Measurements from ENCODE around the gene UAP1L1. TPM values are rescaled to one million over a fixed set of nuclear protein-coding genes. Genes with fewer than 3 reads are reported as not detected.
A peak's percentile ranks its signal among the peaks of the same experiment; 100 is the strongest.

Gene UAP1L1
- total RNA-seq, 2 donors from 2014 or later: 13.0 to 18.2 TPM

DNA sequence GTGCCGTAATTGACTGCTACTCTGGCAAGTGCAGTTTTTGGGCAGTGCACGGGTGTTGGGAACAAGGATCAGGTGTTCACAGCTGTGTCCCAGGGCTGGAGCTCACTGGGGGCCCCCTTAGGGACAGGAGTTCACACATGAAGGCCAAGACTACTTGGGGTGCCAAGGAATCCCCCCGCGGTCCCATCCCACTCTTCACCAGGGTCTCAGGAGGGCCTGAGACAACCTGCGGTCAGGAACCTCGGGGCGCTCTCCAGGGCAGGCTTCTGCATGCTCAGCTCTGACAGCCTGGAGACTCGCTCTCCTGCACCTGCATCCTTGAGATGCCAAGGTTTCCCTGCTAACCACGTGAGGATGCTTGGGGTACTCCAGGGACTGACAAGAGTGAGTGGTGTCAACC lies 7.2 kb downstream of the UAP1L1 start:
- intact Hi-C loops (cut with DNase I, micrococcal nuclease): no loop called here
- ATAC-seq: no peak
- DNase-seq: no peak

DNA sequence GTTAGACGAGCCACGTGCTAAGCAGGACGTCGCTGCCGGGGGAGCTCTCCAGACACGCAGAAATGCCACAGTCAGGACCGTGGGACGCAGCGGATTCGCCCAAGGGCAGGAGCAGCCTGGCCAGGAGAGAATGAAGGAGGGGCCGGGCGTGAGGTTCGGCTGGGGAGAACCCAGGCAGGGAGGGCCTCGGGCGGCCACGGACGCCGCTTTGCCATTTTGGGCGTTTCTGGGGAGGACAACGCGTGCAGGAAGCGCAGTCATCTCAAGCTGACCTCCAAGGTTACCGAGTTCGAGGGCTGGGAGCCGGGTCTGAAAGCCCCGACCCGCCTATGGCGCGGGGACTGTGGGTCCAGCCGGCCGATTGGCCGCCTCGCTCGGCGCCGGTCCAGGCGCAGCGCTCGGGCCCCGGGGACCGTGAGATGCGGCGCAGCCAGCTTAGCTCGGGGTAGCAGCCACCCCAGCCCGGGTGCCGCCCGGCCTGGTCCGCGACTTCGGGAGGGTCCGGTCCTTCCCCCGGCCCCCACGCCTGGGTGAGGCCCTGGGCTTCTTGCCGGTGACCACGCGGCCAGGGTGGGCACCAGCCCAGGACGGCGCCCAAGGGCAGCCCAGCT lies 8.7 kb downstream of the UAP1L1 start:
- DNase-seq (peak in 1 of 2 donors; percentile 64), ATAC-seq (peak; percentile 32)
- intact Hi-C loops (cut with DNase I, micrococcal nuclease): no loop called here

DNA sequence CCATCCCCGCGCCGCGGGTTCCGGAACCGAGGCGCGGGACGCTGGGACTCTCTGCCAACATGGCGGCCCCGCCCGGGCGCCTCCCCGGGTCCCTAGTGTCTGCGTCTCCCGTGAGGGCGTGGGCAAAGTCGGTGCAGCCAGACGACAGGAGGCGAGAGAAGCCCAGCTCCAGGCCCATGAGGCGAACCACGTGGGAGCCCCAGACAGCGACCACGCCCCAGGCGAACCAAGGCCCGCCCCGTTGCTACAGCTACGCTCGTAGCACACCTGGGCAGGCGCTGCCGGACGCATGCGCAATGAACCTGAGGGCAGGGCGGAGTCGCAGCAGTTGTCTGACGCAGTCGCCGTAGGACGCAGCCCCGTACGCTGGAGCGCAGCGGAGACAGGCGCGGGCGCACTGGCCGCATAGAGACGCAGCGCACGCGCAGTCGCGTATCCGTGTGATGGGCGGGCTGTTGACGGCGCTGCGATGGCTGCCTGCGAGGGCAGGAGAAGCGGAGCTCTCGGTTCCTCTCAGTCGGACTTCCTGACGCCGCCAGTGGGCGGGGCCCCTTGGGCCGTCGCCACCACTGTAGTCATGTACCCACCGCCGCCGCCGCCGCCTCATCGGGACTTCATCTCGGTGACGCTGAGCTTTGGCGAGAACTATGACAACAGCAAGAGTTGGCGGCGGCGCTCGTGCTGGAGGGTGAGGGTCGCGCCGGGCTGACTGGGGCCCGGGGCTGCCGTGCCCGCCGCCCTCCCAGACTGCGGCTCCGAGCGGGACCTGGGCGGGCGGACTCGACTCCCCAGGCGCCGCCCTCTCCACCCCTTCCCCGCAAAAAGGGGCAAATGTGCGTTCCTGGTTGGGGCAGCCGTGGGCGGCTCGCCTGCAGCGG lies 9.5 kb downstream of the UAP1L1 start, which contains the start of gene MAN1B1:
Gene MAN1B1, plus strand, starts transcription at position 455 of the 878 bp plus-strand sequence. Its CDS starts 15 bp downstream, at position 470.
- intact Hi-C loops (cut with DNase I, micrococcal nuclease): no loop called here
- DNase-seq (peak; percentile 100), ATAC-seq (peak; percentile 83)

DNA sequence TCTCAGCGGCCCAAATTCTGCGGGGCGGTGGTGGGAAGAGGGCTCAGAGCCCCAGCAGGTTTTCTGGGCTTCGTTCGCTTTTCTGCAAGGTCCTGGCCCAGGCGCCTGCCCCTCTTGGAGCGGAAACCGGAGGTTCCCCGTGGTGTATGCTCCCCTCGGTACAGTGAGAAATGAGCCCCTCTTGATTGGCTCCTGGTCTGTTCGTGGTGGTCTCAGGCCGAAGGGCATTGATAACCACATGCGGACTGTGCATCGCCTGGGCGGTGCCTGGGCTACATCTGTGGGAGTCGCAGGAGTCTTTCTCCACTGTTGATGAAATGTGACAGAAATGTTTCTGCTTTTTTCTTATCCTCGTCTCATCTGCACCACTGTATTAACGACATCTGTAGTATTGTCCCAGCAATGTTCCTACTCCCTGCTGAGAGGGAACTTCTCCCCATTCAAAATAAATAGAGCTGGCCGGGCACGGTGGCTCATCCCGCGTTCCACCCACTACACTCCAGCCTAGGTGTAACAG lies 10.2 kb downstream of the UAP1L1 start:
- ATAC-seq: no peak
- intact Hi-C loops (cut with DNase I, micrococcal nuclease): no loop called here
- no peak for DNase-seq

DNA sequence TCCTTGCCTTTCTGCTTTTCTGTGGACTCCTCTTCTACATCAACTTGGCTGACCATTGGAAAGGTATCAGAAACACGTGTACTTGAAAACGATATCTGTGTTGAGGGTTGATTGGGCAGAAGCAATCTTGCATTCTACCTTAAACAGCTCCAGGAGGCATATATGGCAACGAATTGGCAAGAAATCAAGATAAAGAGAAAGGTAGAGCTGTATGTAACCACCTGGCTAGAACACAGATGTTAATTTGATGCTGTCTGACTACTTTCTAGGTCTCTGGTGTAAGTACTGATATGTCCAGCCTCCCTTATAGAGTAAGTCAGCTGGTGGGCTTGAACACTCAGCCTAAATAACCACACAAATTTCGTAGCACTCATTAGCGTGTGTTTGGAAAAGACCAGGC lies 10.8 kb downstream of the UAP1L1 start:
- no peak for DNase-seq
- ATAC-seq: no peak
- intact Hi-C loops (cut with DNase I, micrococcal nuclease): no loop called here

DNA sequence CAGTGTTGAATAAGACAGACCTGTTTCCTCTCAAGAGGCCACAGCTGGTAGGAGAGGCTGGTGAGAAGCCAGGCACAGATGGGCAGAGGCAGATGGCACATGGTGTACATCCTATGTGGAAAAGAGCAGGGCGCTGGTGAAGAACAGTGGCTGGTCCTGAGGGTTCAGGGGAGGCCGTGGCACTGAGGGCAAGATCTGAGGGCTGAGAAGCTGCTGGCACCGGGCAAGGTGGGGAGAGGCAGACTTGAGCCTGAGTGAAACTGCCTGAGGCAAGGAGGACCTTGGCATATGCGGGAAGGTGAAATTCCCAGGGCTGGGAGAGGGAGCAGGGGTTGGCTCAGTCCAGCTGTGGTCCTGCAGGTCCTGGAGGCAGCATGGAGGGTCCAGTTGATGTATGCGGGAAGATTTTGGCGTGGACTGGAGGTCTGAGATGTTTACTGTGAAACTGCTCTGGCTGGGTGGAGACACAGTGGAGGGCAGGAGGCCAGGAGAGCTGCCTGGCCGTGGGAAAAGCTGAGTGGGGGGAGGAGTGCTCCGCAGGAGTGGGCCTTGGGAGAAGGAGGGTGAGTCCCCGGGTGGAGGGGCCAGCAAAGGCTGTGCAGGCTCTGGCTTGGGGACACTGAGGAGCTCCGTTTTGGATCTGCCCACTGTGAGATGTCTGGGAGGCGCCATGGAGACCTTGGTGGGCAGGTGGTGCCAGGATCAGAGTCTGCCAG lies 12.1 kb downstream of the UAP1L1 start:
- DNase-seq: no peak
- ATAC-seq: no peak
- intact Hi-C loops (cut with DNase I, micrococcal nuclease): no loop called here

DNA sequence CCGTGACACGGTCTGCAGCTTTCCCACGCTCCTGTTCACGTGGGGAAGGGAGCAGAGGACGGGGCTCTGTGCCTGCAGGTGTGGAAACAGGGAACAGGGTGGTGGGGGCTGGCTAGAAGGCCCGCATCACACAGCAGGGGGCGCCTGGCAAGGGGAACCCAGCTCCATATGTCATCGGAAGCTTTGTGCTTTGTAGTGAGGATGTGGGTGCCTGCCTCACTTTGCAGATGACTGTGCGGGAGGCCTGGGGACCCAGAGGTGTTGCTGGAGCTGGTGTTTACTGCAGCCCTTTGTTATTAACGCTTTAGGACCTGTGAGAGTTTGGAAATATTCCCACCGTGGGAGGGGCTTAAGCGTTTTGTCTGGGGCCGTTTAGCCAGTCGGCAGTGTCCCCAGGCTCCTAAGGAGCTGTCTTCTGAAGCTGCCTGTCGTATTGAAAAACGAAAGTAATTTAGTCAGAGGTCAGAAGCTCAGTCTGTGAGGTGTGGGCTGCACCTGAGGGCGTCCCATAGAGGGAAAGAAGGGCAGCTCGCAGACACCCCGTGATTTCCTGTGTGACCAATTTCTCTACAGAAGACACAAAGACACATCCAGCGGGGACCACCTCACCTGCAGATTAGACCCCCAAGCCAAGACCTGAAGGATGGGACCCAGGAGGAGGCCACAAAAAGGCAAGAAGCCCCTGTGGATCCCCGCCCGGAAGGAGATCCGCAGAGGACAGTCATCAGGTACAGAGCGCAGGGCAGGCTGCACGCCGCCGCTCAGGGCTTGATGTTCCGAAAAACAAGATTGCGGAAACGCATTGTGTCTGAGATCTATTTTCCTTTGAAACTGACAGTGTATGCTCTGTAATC lies 18.6 kb downstream of the UAP1L1 start:
- peak; percentile 49 for ATAC-seq
- peak in 1 of 2 donors; percentile 66 for DNase-seq
- intact Hi-C loops (cut with DNase I, micrococcal nuclease): no loop called here

DNA sequence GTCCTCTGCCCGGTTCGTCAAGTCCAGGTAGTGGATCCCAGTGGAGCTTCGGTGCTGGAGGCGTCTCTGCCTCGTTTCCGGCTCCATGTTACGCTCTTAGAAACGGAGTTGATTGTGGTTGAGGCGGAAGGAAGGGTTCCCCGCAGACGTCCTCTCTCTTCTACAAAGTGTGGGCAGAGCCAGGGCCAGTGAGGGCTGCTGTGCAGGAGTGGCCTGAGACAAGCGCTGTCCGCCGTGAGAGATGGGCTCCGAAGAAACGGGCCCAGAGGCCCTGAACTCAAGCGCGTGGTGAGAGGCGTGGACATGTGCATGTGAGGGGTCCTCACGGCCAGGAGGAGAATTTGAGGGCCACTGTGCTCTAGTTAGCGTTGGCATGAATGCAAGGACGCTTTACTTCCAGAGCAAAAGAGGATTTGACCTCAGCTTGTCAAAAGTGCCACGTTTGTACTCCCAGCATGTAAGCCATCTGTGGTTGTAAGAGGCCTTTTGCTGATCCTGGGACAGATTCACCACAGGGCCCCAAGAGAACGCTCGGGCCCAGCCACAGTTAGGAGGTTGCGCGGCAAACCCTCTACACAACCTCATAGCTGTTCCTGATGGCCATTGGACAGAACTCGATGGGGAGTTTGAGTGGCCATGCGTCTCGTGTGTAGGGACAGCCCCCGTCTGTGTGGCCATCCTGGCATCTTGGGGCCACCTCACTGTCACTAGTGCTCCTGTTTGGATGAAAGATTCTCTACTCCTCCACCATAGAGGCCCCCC lies 19.6 kb downstream of the UAP1L1 start:
- ATAC-seq: no peak
- DNase-seq: no peak

DNA sequence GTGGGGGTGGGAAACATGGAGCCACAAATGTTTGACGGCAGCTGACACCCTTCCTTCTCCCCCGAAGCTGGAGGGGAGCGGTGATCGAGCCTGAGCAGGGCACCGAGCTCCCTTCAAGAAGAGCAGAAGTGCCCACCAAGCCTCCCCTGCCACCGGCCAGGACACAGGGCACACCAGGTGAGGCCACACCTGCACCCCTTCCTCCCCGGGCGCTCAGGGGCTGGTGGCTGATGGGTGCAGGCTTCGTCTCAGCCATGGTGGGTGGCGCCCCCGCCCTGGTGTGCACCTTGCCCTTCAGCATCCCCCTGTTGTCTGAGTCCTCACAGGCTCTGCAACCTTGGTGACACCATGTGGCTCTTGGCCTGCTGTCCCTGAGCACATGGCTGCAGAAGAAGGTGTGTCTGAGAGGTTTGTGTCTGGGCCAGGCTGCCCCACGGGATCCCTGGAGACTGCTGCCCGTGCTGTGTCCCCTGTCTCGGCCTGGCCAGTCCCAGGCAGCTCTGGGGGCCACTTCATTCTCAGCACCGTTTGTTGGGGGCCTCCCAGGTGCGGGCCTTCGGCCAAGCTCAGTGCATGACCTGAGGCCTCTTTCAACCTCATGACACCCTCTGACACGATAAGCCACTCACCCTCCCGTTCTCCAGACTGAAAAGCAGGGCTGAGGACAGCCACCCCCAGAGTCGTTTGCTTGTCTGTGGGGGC lies 20.6 kb downstream of the UAP1L1 start:
- no peak for ATAC-seq
- DNase-seq: no peak
- intact Hi-C loops (cut with DNase I, micrococcal nuclease): no loop called here

More for the DNA sequence above, 19.6 kb downstream of the UAP1L1 start:
- intact Hi-C loops (cut with DNase I, micrococcal nuclease): no loop called here

DNA sequence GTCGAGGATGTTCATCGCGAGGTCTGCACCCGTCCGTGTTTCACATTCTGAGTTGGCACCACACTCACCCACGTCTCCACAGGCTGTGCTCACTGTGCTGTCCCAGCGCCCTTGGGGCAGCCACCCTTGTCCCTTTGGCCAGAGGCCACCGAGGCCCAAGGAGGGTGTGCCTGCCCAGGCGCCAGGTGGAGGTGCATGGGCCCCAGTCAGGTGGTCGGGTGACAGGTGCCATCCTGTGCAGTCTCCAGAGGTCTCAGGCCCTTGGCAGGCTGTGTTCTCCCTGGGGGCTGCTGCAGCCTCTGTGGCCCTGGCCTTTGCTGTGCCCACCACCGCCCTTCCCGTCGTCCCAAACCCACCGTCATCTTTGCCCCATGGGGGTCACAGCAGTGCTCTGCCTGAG lies 21.9 kb downstream of the UAP1L1 start:
- DNase-seq: no peak
- ATAC-seq: no peak
- intact Hi-C loops (cut with DNase I, micrococcal nuclease): no loop called here

DNA sequence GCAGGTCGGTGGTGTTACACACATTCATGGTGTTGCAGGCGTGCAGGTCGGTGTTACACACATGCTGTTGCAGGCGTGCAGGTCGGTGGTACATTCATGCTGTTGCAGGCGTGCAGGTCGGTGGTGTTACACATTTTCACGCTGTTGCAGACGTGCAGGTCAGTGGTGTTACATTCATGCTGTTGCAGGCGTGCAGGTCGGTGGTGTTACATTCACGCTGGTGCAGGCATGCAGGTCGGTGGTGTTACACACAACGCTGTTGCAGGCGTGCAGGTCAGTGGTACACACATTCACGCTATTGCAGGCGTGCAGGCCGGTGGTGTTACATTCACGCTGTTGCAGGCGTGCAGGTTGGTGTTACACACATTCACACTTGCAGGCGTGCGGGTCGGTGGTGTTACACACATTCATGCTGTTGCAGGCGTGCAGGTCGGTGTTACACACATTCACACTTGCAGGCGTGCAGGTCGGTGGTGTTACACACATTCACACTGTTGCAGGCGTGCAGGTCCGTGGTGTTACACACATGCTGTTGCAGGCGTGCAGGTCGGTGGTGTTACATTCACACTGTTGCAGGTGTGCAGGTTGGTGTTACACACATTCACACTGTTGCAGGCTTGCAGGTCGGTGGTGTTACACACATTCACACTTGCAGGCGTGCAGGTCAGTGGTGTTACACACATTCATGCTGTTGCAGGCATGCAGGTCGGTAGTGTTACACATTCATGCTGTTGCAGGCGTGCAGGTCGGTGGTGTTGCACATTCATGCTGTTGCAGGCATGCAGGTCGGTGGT lies 26.1 kb downstream of the UAP1L1 start:
- no peak for ATAC-seq
- DNase-seq: no peak
- intact Hi-C loops (cut with DNase I, micrococcal nuclease): no loop called here

DNA sequence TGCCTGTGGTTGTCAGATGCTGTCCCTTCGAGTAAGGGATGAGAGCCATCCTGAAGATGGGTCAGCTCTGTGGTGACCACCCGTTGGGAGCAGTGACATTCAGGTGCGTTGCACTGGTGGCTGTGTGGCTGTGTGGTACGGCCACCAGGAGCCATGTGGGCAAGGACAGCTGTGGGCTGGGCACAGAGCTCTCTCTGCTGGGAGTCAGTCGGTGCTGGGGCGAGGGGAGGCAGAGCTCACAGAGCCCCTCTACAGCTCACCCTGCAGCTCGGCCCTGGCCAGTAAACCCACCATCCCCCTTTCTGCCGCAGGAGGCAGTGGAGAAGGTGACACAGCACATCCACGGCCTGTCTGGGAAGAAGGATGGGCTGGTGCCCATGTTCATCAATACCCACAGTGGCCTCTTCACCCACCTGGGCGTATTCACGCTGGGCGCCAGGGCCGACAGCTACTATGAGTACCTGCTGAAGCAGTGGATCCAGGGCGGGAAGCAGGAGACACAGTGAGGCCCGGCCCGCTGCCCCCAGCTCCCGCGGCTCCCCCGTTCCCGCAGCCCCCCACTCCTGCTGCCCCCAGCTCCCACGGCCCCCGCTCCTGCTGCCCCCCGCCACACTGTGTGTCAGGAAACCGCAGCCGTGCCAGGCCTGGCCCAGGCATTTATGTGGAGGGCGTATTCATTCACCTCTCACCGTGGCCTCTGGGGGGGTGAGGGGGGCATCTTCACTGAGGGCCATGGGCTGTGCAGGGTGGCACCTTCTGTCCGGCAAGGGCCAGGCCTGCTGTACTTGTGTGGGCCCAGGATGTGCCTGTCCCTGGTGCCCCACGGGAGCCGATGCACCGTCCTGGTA lies 28.7 kb downstream of the UAP1L1 start:
- intact Hi-C loops (cut with DNase I, micrococcal nuclease): no loop called here
- no peak for DNase-seq
- no peak for ATAC-seq

DNA sequence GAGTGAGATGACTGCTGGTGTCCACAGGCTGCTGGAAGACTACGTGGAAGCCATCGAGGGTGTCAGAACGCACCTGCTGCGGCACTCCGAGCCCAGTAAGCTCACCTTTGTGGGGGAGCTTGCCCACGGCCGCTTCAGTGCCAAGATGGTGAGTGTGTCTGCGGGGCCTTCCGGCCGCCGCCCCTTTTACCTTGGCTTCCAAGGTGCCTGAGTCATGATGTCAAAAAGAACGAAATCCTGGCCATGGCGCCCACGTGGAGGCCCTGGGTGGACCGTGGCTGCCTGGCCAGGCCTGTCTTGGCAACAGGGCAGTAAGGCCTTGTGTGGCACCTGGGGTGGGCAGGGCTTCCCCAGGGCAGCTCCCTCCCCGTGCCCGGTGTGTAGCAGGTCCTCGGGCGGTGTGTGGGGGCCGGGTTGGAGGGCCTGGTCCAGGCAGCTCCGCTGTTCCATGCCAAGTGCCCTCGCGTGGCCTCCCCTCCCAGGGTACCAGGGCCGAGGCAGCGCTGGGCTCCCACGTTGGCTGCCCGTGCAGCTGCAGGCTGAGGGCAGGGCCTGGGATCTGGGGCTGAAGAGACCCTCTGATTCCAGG lies 29.4 kb downstream of the UAP1L1 start:
- no peak for ATAC-seq
- intact Hi-C loops (cut with DNase I, micrococcal nuclease): no loop called here
- no peak for DNase-seq

DNA sequence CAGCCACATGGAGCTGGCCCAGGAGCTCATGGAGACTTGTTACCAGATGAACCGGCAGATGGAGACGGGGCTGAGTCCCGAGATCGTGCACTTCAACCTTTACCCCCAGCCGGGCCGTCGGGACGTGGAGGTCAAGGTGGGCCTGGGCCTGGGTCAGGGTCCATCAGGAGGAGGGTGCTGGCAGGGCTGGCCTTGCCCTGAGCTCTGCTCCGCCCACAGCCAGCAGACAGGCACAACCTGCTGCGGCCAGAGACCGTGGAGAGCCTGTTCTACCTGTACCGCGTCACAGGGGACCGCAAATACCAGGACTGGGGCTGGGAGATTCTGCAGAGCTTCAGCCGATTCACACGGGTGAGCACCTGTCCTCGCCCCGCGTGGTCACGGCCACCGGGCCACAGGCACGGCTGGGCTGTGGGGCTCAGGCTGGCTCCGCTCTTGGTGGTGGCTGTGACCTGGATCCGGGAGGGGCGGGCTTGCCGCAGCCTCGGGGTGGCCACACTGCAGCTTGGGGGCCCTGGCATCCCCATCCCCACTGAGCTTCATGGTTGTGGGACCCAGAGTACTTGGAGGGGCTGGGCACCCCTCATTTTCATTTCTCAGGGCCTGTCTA lies 30.1 kb downstream of the UAP1L1 start:
- ATAC-seq: no peak
- intact Hi-C loops (cut with DNase I, micrococcal nuclease): no loop called here
- DNase-seq: no peak

DNA sequence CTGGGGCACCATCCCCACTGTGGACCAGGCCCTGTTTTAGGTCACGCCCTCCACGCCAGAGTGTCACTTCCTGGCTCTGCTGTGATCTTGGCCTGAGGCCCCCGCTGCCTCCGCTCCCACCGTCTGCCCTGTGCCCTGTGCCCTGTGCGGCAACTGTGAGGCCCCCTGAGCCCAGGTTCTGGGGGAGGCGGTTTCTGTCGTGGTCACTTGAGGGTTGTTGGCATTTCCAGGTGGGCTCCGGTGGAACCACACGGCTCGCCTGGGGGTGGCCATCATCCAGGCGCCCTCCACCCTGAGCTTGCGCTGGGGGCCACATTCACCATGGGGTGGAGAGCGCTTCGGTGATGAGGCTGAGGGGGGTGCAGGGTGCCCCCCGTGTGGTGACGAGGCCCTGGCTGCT lies 30.7 kb downstream of the UAP1L1 start:
- DNase-seq: no peak
- no peak for ATAC-seq
- intact Hi-C loops (cut with DNase I, micrococcal nuclease): no loop called here

All from left colon (tissue), 2 donors.